ENCODE measurements around the gene PCP2.

GRCh38 chr19:7598180-7598579, 35.3 kb downstream of the PCP2 start:
- TF ChIP-seq POLR2A (IDR thresholded peaks at IDR 0.05; ENCODE audit: low read length) (no peak), GATA1 (IDR thresholded peaks at IDR 0.05; ENCODE audit: low read depth, low read length) (no peak)

Measured in erythroblast (primary cell).